ENCODE measurements around the gene APOM. TPM values are rescaled to one million over a fixed set of nuclear protein-coding genes. Genes with fewer than 3 reads are reported as not detected.

The APOM gene
- total RNA-seq, 1 donor from 2014 or later, result not detected

- DNase-seq (ENCODE audit: low spot score), result no peak
These were observed 2.5 kb downstream of the APOM start for GRCh38 chr6:31658158-31658688.

DNA sequence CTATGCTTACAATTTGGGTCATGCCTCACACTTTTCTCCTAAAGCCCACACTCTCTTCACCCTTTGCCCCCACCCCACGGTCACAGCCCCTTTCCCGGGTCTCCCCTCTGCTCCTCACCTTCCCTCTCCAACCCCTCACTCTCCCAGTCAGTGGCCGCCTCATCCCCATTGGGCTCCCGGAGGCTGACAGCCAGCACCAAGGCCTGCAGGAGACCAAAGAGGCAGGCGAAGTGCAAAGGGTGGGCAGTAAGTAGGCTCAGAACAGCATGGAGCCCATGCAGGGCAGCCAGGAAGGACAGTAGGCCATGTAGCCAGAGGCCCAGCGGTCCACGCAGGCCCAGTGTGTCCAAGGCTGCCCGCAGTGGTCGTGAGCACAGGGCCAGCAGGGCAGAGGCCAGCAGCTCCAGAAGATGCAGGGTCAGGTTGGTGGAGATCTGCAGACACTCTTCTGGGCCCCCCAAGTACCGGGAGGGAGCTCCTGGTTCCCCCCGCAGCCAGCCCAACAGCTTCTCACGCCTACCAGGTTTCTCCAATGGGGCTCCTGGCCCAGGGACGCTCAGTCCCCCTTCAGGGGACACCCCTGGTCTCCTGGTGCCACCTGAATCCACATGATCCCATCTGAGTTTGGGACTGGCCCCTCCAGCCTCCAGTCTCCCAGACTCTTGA lies 3.4 kb downstream of the APOM start:
- no peak for DNase-seq (ENCODE audit: low spot score)

DNA sequence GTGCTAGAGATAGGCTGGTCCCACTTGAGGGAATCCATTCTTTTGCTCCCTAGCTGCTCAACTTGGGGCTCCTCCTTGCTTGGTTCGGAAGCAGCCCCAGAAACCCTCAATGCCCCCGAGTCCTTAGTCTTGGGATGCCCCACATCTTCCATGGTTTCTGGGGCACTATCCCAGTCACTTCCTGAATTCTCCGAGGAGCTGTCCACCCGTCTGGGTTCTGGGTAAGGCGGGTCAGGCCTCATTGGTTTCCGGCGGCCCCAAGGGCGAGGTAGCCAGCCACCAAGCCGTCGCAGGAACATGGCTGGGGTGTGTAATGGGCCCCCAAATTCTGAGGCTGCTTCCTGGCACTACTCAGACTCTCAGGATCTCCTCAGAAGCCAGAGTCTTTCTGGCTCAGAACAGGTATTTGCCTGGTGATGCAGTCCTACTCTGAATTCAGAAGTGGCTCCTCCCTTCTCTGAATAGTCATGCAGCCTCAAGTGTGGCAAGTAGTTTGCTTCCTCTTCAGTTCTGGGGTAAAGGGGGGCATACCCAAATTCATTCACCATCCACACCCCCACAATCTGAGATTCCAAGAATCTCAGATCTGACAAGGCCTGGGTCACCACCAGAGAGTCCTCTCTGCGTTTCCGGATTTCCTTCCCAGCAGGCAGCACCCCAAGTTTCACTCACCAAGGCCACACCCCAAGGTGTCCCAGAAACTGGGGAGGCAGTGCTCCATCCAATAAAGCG lies 4.1 kb downstream of the APOM start:
- peak; percentile 35 for DNase-seq (ENCODE audit: low spot score)

DNA sequence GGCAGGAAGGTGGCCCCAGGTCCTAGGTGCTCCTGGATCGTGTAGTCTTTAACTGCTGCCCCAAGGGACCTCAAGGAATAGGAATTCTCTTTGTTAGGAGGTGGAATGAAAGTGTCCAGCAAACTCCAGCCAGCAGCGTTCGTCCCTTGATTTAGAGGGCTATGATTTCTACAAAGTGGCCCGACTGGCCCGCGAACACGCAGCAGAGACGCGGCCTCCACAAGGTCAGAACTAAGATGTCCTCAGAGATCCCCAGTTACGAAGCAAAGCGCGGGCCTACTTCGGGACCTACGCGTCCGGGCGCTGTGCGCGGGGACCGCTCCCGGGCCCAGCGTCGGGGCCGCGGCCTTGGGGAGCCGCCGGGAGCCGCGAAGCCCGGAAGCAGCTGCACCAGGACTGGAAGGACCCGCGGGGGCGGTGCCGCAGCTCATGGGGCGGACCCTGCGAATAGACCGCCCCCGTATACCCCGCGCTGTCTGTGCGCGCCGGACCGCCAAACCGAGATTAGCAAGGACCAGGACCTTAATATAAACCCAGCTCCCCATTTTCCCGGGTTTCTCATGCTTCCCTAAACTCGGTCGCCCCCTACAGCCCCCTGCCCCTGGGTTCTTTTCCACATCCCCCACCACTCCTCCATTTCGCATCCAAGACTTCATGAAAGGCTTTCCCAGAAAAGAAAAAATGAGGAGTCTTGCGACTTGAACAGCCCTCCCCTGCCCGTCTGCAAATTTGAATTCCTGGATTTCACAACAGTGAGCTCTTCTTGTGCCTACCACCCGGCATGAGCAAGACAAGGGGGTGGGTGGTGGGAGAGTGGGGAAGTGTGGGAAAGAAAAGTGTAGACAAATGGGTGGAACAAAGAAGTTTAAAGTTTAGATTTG lies 4.9 kb downstream of the APOM start, which contains the start of gene C6orf47:
TSS of gene C6orf47 (minus strand) at position 398 of the 881 bp plus-strand sequence. CDS start 831 bp downstream, outside the sequence.
- DNase-seq (ENCODE audit: low spot score), result peak; percentile 91

DNA sequence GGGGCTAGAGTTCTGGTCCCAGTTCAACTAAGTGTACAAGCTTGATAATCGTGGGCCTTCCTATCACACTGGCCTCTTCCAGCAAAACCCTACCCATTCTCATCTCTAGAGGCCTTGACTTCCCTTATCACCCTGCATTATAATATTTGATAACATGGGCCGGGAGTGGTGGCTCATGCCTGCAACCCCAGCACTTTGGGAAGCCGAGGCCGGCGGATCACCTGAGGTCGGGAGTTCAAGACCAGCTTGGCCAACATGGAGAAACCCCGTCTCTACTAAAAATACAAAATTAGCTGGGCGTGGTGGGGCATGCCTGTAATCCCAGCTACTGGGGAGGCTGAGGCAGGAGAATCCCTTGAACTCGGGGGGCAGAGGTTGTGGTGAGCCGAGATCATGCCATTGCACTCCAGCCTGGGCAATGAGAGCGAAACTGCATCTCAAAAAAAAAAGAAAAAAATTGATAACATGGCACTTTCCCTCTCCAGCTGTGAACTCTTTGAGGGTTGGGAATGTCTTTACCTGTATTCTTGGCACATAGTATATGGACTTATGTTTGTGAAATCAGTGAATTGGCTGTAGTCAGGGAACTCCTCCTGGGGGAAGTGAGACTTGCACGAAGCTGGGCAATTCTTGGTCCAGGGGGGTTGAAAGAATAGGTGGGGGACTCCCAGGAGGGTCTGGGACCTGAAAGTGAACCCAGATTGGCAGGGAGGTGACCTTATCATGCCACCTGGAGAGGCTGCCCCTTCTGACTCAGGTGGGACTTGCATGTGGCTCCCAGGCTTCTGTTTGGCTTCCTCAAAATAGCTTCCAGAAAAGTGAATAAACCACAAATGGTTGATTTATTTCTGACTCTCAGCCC lies 5.8 kb downstream of the APOM start:
- no peak for DNase-seq (ENCODE audit: low spot score)

- no peak for DNase-seq (ENCODE audit: low spot score)
These were observed 6.5 kb downstream of the APOM start for GRCh38 chr6:31662124-31662723.

- DNase-seq (ENCODE audit: low spot score), result no peak
These were observed 7.6 kb downstream of the APOM start for GRCh38 chr6:31663126-31663960.

- peak; percentile 46 for DNase-seq (ENCODE audit: low spot score)
These were observed 8.5 kb downstream of the APOM start for GRCh38 chr6:31663961-31664789.

GRCh38 chr6:31664790-31665500 lies 9.3 kb downstream of the APOM start, which contains the start of gene GPANK1:
Gene GPANK1 (minus strand): TSS chr6:31664997. CDS start chr6:31664478, 519 bp downstream.
- peak; percentile 99 for DNase-seq (ENCODE audit: low spot score)

DNA sequence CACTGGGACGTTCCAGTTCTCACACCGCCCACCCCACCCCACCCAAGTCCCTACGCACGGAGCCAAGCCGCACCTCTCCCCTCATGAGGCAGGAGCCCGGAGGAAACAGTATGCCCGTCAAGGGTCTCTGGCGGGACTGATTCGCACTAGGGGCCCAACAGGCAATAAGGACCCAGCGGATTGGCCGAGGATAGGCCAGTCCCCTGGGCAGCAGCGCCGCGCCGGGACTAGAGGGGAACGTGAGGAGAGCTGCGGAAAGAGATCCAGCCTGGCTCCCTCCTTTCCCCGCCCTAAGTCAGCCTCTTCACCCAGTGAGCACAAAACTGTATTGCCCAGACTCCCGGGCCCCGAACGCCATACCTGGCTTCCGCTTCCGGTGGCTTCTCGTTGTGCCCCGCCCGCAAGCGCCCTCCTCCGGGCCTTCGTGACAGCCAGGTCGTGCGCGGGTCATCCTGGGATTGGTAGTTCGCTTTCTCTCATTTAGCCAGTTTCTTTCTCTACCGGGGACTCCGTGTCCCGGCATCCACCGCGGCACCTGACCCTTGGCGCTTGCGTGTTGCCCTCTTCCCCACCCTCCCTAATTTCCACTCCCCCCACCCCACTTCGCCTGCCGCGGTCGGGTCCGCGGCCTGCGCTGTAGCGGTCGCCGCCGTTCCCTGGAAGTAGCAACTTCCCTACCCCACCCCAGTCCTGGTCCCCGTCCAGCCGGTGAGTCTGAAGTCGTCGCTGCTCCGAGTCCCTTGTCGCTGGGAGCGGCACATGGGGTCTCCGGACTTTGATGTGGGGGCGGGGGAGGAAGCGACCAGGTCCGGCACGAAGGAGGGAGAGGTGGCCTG lies 10.0 kb downstream of the APOM start, which contains the start of gene CSNK2B:
TSS of gene CSNK2B (plus strand) at position 580 of the 836 bp plus-strand sequence. CDS start 752 bp downstream, outside the sequence.
- DNase-seq (ENCODE audit: low spot score), result peak; percentile 99

DNA sequence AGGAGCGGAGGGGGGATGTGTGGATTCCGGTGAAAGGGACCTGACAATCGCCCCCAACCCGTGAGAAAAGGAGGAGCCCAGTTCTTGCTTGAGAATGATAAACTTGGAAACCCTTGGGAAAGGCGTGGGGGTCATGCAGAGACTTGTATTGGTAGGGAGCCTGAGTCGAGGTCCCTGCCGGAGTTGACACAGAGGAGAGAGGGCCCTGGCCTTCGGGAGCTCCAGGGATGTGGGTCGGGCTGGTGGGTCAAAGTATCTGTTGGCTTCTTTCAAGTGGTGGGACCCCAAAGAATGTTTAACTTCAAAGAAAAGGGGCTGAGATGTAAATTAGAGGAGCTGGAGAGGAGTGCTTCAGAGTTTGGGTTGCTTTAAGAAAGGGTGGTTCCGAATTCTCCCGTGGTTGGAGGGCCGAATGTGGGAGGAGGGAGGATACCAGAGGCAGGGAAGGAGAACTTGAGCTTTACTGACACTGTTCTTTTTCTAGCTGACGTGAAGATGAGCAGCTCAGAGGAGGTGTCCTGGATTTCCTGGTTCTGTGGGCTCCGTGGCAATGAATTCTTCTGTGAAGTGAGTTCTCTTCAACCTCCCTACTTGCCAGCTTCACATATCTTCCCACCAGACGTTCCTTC lies 10.8 kb downstream of the APOM start:
- peak; percentile 26 for DNase-seq (ENCODE audit: low spot score)

GRCh38 chr6:31669676-31670075 lies 14.0 kb downstream of the APOM start, which contains the start of gene LY6G5B:
Gene LY6G5B (plus strand): TSS chr6:31669976. CDS start chr6:31670951, 975 bp downstream.
- no peak for DNase-seq (ENCODE audit: low spot score)

DNA sequence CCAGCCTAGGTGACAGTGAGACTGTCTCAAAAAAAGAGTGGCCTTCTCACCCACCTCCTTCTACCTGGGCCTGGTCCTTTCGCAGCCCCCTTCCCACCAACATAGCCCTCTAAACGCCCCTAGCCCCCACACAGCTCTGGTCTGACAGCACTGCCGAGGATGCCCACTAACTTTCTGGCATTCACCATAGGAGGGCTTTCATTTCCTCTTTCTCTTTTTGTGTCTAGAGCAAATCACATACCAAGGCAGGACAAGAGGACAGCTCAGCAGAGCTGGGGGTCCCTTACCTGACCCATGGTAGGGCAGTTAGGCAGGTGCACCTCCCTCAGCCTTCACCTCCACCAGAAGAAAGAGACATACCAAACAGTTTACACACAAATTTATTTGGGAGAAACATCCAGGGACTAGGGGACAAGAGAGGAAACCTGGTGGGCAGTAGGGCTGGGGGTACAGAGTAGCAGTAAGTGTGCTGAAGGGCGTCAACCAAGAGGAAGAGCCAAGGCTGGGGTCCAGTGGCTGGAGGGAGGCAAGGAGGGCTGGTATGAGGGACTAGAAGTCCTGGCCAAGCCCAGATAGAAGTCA lies 20.7 kb downstream of the APOM start:
- no peak for DNase-seq (ENCODE audit: low spot score)

DNA sequence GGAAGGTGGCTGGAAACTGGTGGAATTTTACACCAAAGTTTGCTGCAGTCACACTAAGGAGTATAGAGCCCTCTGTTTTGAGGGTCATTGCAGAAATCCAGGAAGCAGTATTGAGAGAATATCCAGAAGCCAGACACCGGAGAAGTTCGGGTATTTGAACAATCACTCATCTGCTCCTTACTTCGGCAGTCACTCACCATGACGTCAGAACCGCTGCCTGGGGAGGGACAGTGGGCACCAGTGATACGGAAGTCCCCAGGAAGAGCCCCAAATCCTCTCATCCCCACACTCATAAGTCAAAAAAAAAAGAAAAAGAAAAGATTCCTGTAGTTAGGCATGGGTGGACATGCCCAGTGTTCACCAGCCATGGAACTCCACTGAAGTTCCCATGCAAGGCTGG lies 21.2 kb downstream of the APOM start:
- DNase-seq (ENCODE audit: low spot score), result no peak

- no peak for DNase-seq (ENCODE audit: low spot score)
These were observed 22.3 kb downstream of the APOM start for GRCh38 chr6:31677955-31678354.
